Measurements from ENCODE around the gene KRTAP10-1.

Gene KRTAP10-1

DNA sequence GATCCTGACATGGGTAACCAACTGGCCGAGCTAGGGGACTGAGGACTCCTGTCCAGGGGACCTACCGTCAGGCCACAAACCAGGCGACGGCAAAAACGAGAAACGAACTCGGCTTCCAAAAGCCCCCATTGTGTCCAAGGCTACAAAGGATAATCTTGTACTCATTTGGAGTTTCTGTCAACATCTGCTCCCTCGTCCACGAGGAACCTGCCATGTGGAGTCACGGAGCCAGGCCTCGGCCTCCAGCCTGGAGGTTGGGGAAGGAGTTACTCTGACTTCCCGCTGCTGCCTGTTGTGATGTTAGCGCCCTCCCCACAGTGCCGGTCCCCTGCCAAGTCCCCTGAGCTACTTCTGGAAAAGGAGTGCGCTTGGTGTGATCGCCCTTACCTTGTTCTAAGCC is 7.3 kb downstream of the KRTAP10-1 start:
- H3K4me3 ChIP-seq (ENCODE audit: low read depth, low read length), result no peak overlapping the region
- no peak for TF ChIP-seq CTCF (IDR thresholded peaks at IDR 0.05; ENCODE audit: borderline replicate concordance, insufficient read depth, low read depth, low read length)

DNA sequence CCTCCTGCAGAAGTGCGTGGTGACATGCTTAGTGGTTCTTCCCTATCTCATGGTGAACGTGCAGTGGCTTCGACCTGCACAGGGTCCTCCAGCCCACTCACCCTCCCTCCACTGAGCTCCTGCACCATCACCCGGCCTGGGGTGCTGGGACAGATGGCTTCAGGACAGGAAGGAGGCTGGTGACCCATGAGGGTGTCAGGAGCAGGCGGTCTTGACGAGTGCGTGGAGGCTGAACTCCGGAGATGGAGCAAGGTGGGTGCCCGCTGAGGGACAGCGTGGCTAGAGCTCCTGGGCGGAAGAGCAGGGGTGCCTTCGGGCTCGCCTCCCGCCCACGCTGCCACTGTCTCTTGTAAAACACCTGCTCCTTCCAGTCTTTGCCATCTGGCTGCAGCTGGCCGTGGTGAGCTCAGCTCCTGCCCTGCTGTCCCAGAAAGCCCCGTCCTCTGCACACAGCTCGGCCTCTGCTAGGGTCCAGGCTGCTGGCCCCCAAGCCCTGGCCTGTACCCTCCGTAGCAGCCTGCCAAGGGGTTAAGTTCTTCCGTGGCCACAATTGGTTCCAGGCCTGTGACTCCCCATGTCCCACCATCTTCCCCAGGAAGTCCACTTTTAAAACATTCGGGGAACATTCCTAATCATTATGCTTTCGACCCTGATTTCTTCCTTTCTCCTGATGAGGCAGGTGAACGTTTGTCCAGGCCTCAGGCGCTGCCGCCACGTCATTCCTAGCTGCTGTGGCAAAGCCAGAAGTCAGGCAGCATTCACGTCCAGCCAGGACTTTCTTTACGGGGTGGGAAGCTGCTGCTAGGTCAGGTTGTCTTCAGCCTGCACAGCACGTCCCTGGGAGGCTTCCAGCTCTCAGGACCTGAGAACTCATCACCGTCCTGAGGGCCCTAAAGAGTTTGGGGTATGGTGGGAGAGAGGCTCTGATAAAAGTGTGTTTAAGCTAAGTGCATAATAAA is 8.1 kb downstream of the KRTAP10-1 start:
- no peak overlapping the region for H3K4me3 ChIP-seq (ENCODE audit: low read depth, low read length)
- TF ChIP-seq CTCF (IDR thresholded peaks at IDR 0.05; ENCODE audit: borderline replicate concordance, insufficient read depth, low read depth, low read length), result no peak

GRCh38 chr21:44530903-44531605 is 8.9 kb downstream of the KRTAP10-1 start:
- TF ChIP-seq CTCF (IDR thresholded peaks at IDR 0.05; ENCODE audit: borderline replicate concordance, insufficient read depth, low read depth, low read length), result no peak
- no peak overlapping the region for H3K4me3 ChIP-seq (ENCODE audit: low read depth, low read length)

DNA sequence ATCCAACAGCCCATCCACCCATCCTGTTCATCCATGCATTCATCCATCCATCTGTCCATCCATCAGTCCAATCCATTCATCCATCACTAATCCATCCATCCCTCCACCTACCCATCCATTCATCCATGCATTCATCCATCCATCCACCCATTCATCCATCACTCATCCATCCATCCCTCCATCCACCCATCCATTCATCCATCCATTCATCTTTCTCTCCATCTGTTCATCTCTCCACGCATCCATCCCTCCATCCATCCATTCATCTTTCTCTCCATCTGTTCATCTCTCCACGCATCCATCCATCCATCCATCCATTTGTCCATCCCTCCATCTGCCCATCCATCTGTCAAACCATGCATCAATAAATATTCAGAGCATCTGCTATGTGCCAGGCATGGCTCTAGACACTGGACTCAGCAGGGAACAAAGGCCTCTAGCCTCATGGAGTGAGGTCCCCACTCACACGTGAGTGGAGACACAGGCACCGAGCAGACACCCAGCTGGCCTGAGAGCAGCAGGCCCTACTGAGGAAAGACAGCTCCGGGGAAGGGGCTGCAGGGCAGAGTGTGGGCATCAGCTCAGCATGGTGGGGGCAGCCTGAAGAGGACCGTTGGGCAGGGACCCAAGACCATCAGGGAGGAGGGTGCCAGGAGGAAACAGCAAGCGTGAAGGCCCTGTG is 9.6 kb downstream of the KRTAP10-1 start:
- TF ChIP-seq CTCF (IDR thresholded peaks at IDR 0.05; ENCODE audit: borderline replicate concordance, insufficient read depth, low read depth, low read length), result no peak
- H3K4me3 ChIP-seq (ENCODE audit: low read depth, low read length), result no peak overlapping the region

DNA sequence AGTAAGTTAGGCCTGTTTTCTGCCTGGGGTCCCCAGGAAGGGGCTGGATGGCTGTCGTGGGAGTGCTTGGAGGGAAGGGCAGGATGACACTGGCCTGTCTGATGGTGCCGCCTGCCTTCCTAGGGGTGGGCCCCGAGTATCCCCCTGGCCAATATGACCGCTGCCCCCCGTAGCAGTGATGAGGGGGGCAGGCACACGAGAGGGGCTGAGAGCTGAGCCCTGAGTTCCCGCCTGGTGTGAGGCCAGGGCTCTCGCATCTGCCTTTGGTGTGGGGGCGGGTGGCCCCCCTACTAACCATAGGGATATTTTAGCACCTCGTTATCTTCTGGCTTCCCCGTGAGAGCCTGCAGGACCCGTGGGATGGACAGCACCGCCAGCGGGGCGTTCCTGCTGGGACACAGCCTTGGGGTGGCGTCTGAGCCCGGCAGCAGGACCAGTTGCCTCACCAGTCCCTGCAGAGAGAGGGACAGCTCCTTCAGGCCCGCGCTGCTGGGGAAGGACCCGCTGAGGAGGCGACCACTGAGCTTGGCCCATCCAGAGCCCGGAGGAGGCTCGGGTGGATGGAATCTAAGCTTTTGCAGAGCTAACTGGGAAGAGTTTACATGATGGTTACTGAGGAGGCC is 10.4 kb downstream of the KRTAP10-1 start:
- TF ChIP-seq CTCF (IDR thresholded peaks at IDR 0.05; ENCODE audit: borderline replicate concordance, insufficient read depth, low read depth, low read length), result no peak

DNA sequence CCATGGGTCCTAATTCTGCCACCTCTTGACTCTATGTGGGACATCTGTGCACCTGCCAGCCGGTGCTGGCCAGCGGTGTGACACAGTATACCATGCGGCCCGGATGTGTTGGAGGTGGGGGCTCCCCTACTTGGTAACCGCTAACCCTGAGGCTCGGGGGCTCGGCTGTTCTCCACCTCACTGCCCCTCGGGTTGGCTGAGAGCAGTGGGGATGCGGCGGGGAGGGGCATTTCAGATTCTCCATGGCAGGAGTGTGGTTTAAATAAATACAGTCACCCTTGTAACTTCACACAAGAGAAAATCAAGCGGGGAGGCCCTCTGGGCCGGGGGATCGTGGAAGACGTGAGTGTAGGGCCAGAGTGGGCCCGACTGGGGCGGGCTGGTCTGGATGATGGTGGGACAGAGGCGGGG is 11.0 kb downstream of the KRTAP10-1 start:
- TF ChIP-seq CTCF (IDR thresholded peaks at IDR 0.05; ENCODE audit: borderline replicate concordance, insufficient read depth, low read depth, low read length), result no peak

More for the DNA sequence above, 10.4 kb downstream of the KRTAP10-1 start:
- no peak overlapping the region for H3K4me3 ChIP-seq (ENCODE audit: low read depth, low read length)

More for the DNA sequence above, 11.0 kb downstream of the KRTAP10-1 start:
- no peak overlapping the region for H3K4me3 ChIP-seq (ENCODE audit: low read depth, low read length)

All from GM12875 (cell line).